Measurements from ENCODE around the gene MAD1L1. TPM values are rescaled to one million over a fixed set of nuclear protein-coding genes. Genes with fewer than 3 reads are reported as not detected.

Gene MAD1L1
- total and polyA plus RNA-seq, 5 donors from 2014 or later = 225 to 380 (median 300) TPM

- peak overlapping the region in 1 of 4 donors; percentile 43 for H3K4me3 Mint-ChIP-seq
- peaks cover 0 to 22% (median 7%) of the 10 kb centered on the region in 4 donors for H3K4me1 Mint-ChIP-seq
- H3K27me3 Mint-ChIP-seq = no peaks in the 10 kb centered on the region
- no peaks in the 10 kb centered on the region for H3K9me3 Mint-ChIP-seq
- DNase-seq (no peak), ATAC-seq (ENCODE audit: low read depth in 2 of 2) (no peak)
- H3K27ac Mint-ChIP-seq = peak overlapping the region; percentile 26 to 91 (median 90)
- Histone ChIP-seq H3K27me3 (ENCODE audit: control insufficient read depth, insufficient read depth, low read length) (no peaks in the 10 kb centered on the region), H3K4me3 (ENCODE audit: low read depth, low read length) (no peak overlapping the region), H3K36me3 (ENCODE audit: control insufficient read depth, insufficient read depth, low read length) (no peaks in the 10 kb centered on the region), H3K9me3 (ENCODE audit: control insufficient read depth in 2 of 2, low read length in 2 of 2) (no peaks in the 10 kb centered on the region), H3K27ac (ENCODE audit: insufficient read depth, low read length, poor library complexity, severe bottlenecking) (no peak overlapping the region), H3K4me1 (ENCODE audit: control insufficient read depth, insufficient read depth, low read length, poor library complexity, severe bottlenecking) (peaks cover 19% of the 10 kb centered on the region)
- H3K36me3 Mint-ChIP-seq = peaks cover 8% of the 10 kb centered on the region
Observed at GRCh38 chr7:1952169-1952760, 280.5 kb downstream of the MAD1L1 start.

DNA sequence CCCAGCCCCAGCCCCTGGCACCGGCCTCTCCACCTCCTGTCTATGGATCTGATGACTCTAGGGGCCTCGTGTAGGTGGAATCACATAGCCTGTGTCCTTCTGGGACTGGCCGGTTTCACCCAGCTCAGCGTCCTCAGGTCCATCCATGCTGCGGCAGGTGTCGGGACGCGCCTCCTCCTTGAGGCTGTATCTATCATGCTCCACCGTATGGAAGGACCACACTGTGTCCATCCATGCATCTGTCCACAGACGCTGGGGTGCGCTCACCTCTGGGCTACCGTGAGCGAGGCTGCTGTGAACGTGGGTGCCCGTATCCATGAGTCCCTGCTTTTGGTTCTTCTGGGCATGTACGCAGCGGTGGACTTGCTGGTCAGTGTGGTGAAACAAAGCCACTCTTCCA is 281.1 kb downstream of the MAD1L1 start:
- Mint-ChIP-seq H3K4me3 (peak overlapping the region in 3 of 4 donors; percentile 47 to 67 (median 49)), H3K27ac (peak overlapping the region; percentile 90 to 96 (median 91))
- H3K27me3 ChIP-seq (ENCODE audit: control insufficient read depth, insufficient read depth, low read length) = no peaks in the 10 kb centered on the region

DNA sequence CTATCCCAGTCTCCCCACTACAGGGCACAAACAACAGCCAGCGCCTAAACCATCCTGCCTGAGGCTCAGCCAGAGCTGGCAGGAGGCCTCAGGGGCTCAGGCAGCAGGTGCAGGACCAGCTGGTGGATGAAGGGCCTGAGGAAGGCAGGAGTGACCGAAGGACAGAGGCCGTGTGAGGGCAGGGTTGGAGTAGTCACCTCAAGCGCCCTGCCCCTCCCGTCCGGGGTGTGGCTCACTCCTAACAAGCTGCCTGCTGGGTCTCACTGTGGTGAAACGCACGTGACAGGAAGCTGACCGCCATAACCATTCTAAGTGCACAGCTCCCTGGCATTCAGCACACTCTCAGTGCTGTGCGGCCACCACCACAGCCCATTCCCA is 281.6 kb downstream of the MAD1L1 start:
- DNase-seq (peak in 1 of 3 donors; percentile 84), ATAC-seq (ENCODE audit: low read depth in 2 of 2) (peak; percentile 65 to 85)
- H3K27ac Mint-ChIP-seq = peak overlapping the region; percentile 90 to 96 (median 91)
- H3K27ac ChIP-seq (ENCODE audit: insufficient read depth, low read length, poor library complexity, severe bottlenecking) = peak overlapping the region; percentile 47
- H3K4me3 Mint-ChIP-seq = peak overlapping the region in 3 of 4 donors; percentile 47 to 67 (median 49)
- no peak overlapping the region for H3K4me3 ChIP-seq (ENCODE audit: low read depth, low read length)
- H3K27me3 Mint-ChIP-seq = no peaks in the 10 kb centered on the region
- peaks cover 19% of the 10 kb centered on the region for H3K4me1 ChIP-seq (ENCODE audit: control insufficient read depth, insufficient read depth, low read length, poor library complexity, severe bottlenecking)
- no peaks in the 10 kb centered on the region for H3K9me3 ChIP-seq (ENCODE audit: control insufficient read depth in 2 of 2, low read length in 2 of 2)
- H3K36me3 ChIP-seq (ENCODE audit: control insufficient read depth, insufficient read depth, low read length) = no peaks in the 10 kb centered on the region
- H3K4me1 Mint-ChIP-seq = peaks cover 0 to 22% (median 7%) of the 10 kb centered on the region in 4 donors
- no peaks in the 10 kb centered on the region for H3K9me3 Mint-ChIP-seq
- H3K27me3 ChIP-seq (ENCODE audit: control insufficient read depth, insufficient read depth, low read length) = no peaks in the 10 kb centered on the region
- peaks cover 3% of the 10 kb centered on the region for H3K36me3 Mint-ChIP-seq

More for the DNA sequence above, 281.1 kb downstream of the MAD1L1 start:
- ATAC-seq (ENCODE audit: low read depth in 2 of 2) = peak in 1 of 2 donors; percentile 2
- H3K27me3 Mint-ChIP-seq = no peaks in the 10 kb centered on the region
- H3K4me1 Mint-ChIP-seq = peaks cover 0 to 22% (median 7%) of the 10 kb centered on the region in 4 donors
- Histone ChIP-seq H3K27ac (ENCODE audit: insufficient read depth, low read length, poor library complexity, severe bottlenecking) (peak overlapping the region; percentile 47), H3K36me3 (ENCODE audit: control insufficient read depth, insufficient read depth, low read length) (no peaks in the 10 kb centered on the region), H3K9me3 (ENCODE audit: control insufficient read depth in 2 of 2, low read length in 2 of 2) (no peaks in the 10 kb centered on the region), H3K4me3 (ENCODE audit: low read depth, low read length) (no peak overlapping the region), H3K4me1 (ENCODE audit: control insufficient read depth, insufficient read depth, low read length, poor library complexity, severe bottlenecking) (peaks cover 19% of the 10 kb centered on the region)
- peaks cover 3% of the 10 kb centered on the region for H3K36me3 Mint-ChIP-seq
- H3K9me3 Mint-ChIP-seq = no peaks in the 10 kb centered on the region
- no peak for DNase-seq

GRCh38 chr7:1950452-1951158 is 282.1 kb downstream of the MAD1L1 start:
- no peaks in the 10 kb centered on the region for H3K9me3 ChIP-seq (ENCODE audit: control insufficient read depth in 2 of 2, low read length in 2 of 2)
- peak overlapping the region; percentile 47 for H3K27ac ChIP-seq (ENCODE audit: insufficient read depth, low read length, poor library complexity, severe bottlenecking)
- Mint-ChIP-seq H3K4me3 (no peak overlapping the region), H3K27me3 (no peaks in the 10 kb centered on the region), H3K36me3 (peaks cover 3% of the 10 kb centered on the region), H3K27ac (peak overlapping the region in 2 of 3 donors; percentile 90 to 91), H3K9me3 (no peaks in the 10 kb centered on the region), H3K4me1 (peaks cover 0 to 22% (median 7%) of the 10 kb centered on the region in 4 donors)
- H3K27me3 ChIP-seq (ENCODE audit: control insufficient read depth, insufficient read depth, low read length) = no peaks in the 10 kb centered on the region
- no peaks in the 10 kb centered on the region for H3K36me3 ChIP-seq (ENCODE audit: control insufficient read depth, insufficient read depth, low read length)
- peaks cover 19% of the 10 kb centered on the region for H3K4me1 ChIP-seq (ENCODE audit: control insufficient read depth, insufficient read depth, low read length, poor library complexity, severe bottlenecking)
- no peak overlapping the region for H3K4me3 ChIP-seq (ENCODE audit: low read depth, low read length)
- DNase-seq (no peak), ATAC-seq (ENCODE audit: low read depth in 2 of 2) (no peak)

DNA sequence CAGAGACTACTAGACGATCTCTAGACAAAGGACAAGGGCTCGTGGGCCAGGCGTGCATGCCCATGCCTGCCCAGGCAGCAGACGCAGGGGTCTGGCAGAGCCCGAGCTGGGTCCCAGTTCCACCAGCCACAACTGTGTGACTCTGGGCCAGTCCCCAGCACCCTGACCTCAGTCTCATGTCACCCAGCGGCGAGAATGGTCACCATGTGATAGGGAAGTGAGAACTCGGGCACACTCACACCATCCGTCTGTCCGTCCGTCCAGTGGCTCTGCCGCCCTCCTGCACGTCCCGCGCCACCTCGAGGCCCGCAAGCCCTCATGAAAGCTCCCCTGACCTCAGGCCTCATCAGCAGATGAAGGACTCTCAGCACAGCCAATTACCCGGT is 282.7 kb downstream of the MAD1L1 start:
- no peak for ATAC-seq (ENCODE audit: low read depth in 2 of 2)
- H3K4me1 Mint-ChIP-seq = peaks cover 0 to 22% (median 7%) of the 10 kb centered on the region in 4 donors
- no peak overlapping the region for H3K27ac ChIP-seq (ENCODE audit: insufficient read depth, low read length, poor library complexity, severe bottlenecking)
- no peak overlapping the region for H3K4me3 Mint-ChIP-seq
- no peak overlapping the region for H3K4me3 ChIP-seq (ENCODE audit: low read depth, low read length)
- H3K36me3 Mint-ChIP-seq = peaks cover 3% of the 10 kb centered on the region
- DNase-seq = no peak
- no peaks in the 10 kb centered on the region for H3K27me3 Mint-ChIP-seq
- H3K9me3 ChIP-seq (ENCODE audit: control insufficient read depth in 2 of 2, low read length in 2 of 2) = no peaks in the 10 kb centered on the region
- H3K4me1 ChIP-seq (ENCODE audit: control insufficient read depth, insufficient read depth, low read length, poor library complexity, severe bottlenecking) = peaks cover 19% of the 10 kb centered on the region
- H3K9me3 Mint-ChIP-seq = no peaks in the 10 kb centered on the region
- H3K27me3 ChIP-seq (ENCODE audit: control insufficient read depth, insufficient read depth, low read length) = no peaks in the 10 kb centered on the region
- H3K36me3 ChIP-seq (ENCODE audit: control insufficient read depth, insufficient read depth, low read length) = no peaks in the 10 kb centered on the region
- peak overlapping the region in 1 of 3 donors; percentile 42 for H3K27ac Mint-ChIP-seq

- DNase-seq (no peak), ATAC-seq (ENCODE audit: low read depth in 2 of 2) (no peak)
- H3K4me1 ChIP-seq (ENCODE audit: control insufficient read depth, insufficient read depth, low read length, poor library complexity, severe bottlenecking) = peaks cover 19% of the 10 kb centered on the region
- no peaks in the 10 kb centered on the region for H3K27me3 ChIP-seq (ENCODE audit: control insufficient read depth, insufficient read depth, low read length)
- Mint-ChIP-seq H3K4me3 (no peak overlapping the region), H3K9me3 (no peaks in the 10 kb centered on the region), H3K36me3 (peaks cover 3% of the 10 kb centered on the region), H3K27me3 (no peaks in the 10 kb centered on the region), H3K27ac (peak overlapping the region in 1 of 3 donors; percentile 42), H3K4me1 (peaks cover 0 to 22% (median 7%) of the 10 kb centered on the region in 4 donors)
- H3K27ac ChIP-seq (ENCODE audit: insufficient read depth, low read length, poor library complexity, severe bottlenecking) = no peak overlapping the region
- H3K36me3 ChIP-seq (ENCODE audit: control insufficient read depth, insufficient read depth, low read length) = no peaks in the 10 kb centered on the region
- H3K9me3 ChIP-seq (ENCODE audit: control insufficient read depth in 2 of 2, low read length in 2 of 2) = no peaks in the 10 kb centered on the region
- H3K4me3 ChIP-seq (ENCODE audit: low read depth, low read length) = no peak overlapping the region
Observed at GRCh38 chr7:1949681-1950055, 283.1 kb downstream of the MAD1L1 start.

DNA sequence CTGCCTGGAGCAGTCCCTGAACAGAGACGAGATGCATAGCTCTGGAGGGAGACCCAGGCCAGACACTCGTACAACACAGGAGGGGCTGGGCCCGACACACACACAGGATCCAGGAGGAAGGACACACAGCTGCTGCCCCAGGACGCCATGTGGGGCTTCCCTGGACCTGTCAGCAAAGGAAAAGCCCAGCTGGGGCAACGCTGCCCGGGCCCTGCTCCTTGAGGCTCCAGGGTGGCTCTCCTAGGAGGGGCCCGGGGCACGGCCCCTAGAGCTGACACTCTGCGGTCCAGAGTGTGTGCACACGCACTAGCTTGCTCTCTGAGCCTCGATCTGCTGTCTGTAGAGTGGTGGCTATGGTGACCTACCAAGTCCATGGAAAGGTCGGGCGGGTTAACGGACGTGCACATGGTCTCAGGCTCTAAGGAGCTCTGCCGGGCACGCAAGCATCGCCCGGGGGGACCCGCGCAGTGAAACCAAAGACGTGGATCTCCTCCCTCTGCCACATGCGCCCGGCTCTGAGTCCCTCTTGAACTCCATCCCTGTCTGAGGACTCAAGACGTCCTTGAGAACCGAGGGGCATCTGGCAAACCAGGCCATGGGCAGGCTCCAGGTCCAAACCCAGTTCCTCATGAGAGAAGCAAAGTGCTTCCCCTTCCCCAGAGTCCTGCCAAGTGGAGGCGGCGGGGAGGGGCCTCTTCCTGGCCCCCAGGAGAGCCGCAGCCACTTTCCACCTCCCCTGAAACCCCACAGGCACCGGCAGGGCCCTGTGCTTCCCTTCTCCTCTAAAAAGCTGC is 283.7 kb downstream of the MAD1L1 start:
- H3K36me3 Mint-ChIP-seq = peaks cover 3% of the 10 kb centered on the region
- H3K4me3 ChIP-seq (ENCODE audit: low read depth, low read length) = no peak overlapping the region
- peak overlapping the region in 1 of 3 donors; percentile 42 for H3K27ac Mint-ChIP-seq
- no peak overlapping the region for H3K27ac ChIP-seq (ENCODE audit: insufficient read depth, low read length, poor library complexity, severe bottlenecking)
- ATAC-seq (ENCODE audit: low read depth in 2 of 2) = no peak
- H3K27me3 ChIP-seq (ENCODE audit: control insufficient read depth, insufficient read depth, low read length) = no peaks in the 10 kb centered on the region
- no peaks in the 10 kb centered on the region for H3K27me3 Mint-ChIP-seq
- H3K9me3 ChIP-seq (ENCODE audit: control insufficient read depth in 2 of 2, low read length in 2 of 2) = no peaks in the 10 kb centered on the region
- H3K9me3 Mint-ChIP-seq = no peaks in the 10 kb centered on the region
- no peaks in the 10 kb centered on the region for H3K36me3 ChIP-seq (ENCODE audit: control insufficient read depth, insufficient read depth, low read length)
- H3K4me1 Mint-ChIP-seq = peaks cover 0 to 26% (median 10%) of the 10 kb centered on the region in 4 donors
- no peak for DNase-seq
- H3K4me1 ChIP-seq (ENCODE audit: control insufficient read depth, insufficient read depth, low read length, poor library complexity, severe bottlenecking) = peaks cover 19% of the 10 kb centered on the region
- no peak overlapping the region for H3K4me3 Mint-ChIP-seq
